ENCODE measurements around the gene CHST4. TPM values are rescaled to one million over a fixed set of nuclear protein-coding genes. Genes with fewer than 3 reads are reported as not detected.

The CHST4 gene
- total RNA-seq (2021), result 9.9 to 12.8 TPM (median 12.0 TPM) in 3 replicates
- Bru-seq, nascent RNA, result percentile 56 among the genes with signal in this experiment
- long read RNA-seq, experiment 1, transcript CHST4-202 (2 exons, 2,183 nt), result major isoform, 46 of 59 reads
- long read RNA-seq, experiment 1, transcript CHST4-203 (1 exons, 1,333 nt), result minor isoform, 5 of 59 reads
- long read RNA-seq, experiment 1, partial matches to known transcripts, result 8 of 59 reads
- long read RNA-seq, experiment 1, other reads (novel, unspliced or antisense), result 0 of 59 reads
- long read RNA-seq, experiment 2, transcript CHST4-203 (1 exons, 1,333 nt), result minor isoform, 6 of 21 reads
- long read RNA-seq, experiment 2, transcript CHST4-202 (2 exons, 2,183 nt), result major isoform, 8 of 21 reads
- long read RNA-seq, experiment 2, partial matches to known transcripts, result 6 of 21 reads
- long read RNA-seq, experiment 2, other reads (novel, unspliced or antisense), result 1 of 21 reads
- long read RNA-seq, experiment 3, transcript CHST4-202 (2 exons, 2,183 nt), result major isoform, 22 of 33 reads
- long read RNA-seq, experiment 3, partial matches to known transcripts, result 9 of 33 reads
- long read RNA-seq, experiment 3, other reads (novel, unspliced or antisense), result 1 of 33 reads

GRCh38 chr16:71526111-71526631 lies at the start of gene CHST4:
TSS of gene CHST4 (plus strand) at chr16:71526426. CDS start at chr16:71536678, 10,252 bp downstream.
- DNase-seq (ENCODE audit: low spot score) (peak; percentile 75), ATAC-seq (peak; percentile 89)
- ChIA-PET CTCF (interaction anchor here (0.6 to 5.5 kb wide), 21 partner anchors 8 to 435 kb away, joined by 3 to 45 read pairs (median 5); partner anchors contain the start of gene MARVELD3), POLR2A (interaction anchor here (0.6 to 1.6 kb wide), 6 partner anchors 26 to 100 kb away, joined by 3 to 5 read pairs (median 4); partner anchors contain the start of genes MARVELD3 and ZNF23)
- Mint-ChIP-seq H3K27ac (peak within 1 kb of the TSS; percentile 99), H3K27me3 (ENCODE audit: low read depth) (no peaks in the 10 kb centered on the region; the same call in 1 of the 2 replicates), H3K9me3 (no peaks in the 10 kb centered on the region), H3K4me3 (peak within 1 kb of the TSS; percentile 74), H3K36me3 (no peaks in the 10 kb centered on the region), H3K4me1 (peaks cover 45% of the 10 kb centered on the region)
- TF ChIP-seq ESRRA (CRISPR knock-in tag; IDR thresholded peaks at IDR 0.05; ENCODE audit: borderline replicate concordance), result 0 out of 2 replicates have a peak, but pooled peaks have one; percentile 24
- TF ChIP-seq CBFB (CRISPR knock-in tag; IDR thresholded peaks at IDR 0.05; ENCODE audit: low read depth), result no peak
- TF ChIP-seq ZNF425 (CRISPR knock-in tag; conservative IDR thresholded peaks at IDR 0.05), result no peak
- no peak for TF ChIP-seq ZBTB43 (CRISPR knock-in tag; IDR thresholded peaks at IDR 0.05)
- 0 out of 2 replicates have a peak, but pooled peaks have one; percentile 32 for TF ChIP-seq AR (CRISPR knock-in tag; IDR thresholded peaks at IDR 0.05)
- TF ChIP-seq FOXP4 (CRISPR knock-in tag; IDR thresholded peaks at IDR 0.05), result peak; percentile 35; the same call in 1 of the 2 replicates
- TF ChIP-seq FOXK1 (CRISPR knock-in tag; IDR thresholded peaks at IDR 0.05), result peak; percentile 22; the same call in 1 of the 2 replicates
- TF ChIP-seq SP1 (CRISPR knock-in tag; conservative IDR thresholded peaks at IDR 0.05), result 0 out of 2 replicates have a peak, but pooled peaks have one; percentile 56
- TF ChIP-seq ZNF121 (CRISPR knock-in tag; IDR thresholded peaks at IDR 0.05), result peak; percentile 94
- peak; percentile 28; the same call in 1 of the 2 replicates for TF ChIP-seq FOXP1 (CRISPR knock-in tag; IDR thresholded peaks at IDR 0.05; ENCODE audit: borderline replicate concordance)
- 0 out of 2 replicates have a peak, but pooled peaks have one; percentile 39 for TF ChIP-seq ZNF423 (CRISPR knock-in tag; IDR thresholded peaks at IDR 0.05)
- TF ChIP-seq ZBTB21 (CRISPR knock-in tag; IDR thresholded peaks at IDR 0.05; ENCODE audit: borderline replicate concordance), result peak; percentile 55; the same call in 1 of the 2 replicates
- TF ChIP-seq MAX (CRISPR knock-in tag; IDR thresholded peaks at IDR 0.05), result peak; percentile 73; the same call in 1 of the 2 replicates

All from WTC11 (cell line).